IPS DF 4.7 (cell line): ENCODE measurements around the gene SPAG16.

Source experiments
- DNase-seq: peaks from one replicate; pipeline ENCODE4 v3.0.0-alpha.2; 2013; ENCODE audit warnings: low spot score; ENCODE audit errors: extremely low read depth

SPAG16 gene

DNA sequence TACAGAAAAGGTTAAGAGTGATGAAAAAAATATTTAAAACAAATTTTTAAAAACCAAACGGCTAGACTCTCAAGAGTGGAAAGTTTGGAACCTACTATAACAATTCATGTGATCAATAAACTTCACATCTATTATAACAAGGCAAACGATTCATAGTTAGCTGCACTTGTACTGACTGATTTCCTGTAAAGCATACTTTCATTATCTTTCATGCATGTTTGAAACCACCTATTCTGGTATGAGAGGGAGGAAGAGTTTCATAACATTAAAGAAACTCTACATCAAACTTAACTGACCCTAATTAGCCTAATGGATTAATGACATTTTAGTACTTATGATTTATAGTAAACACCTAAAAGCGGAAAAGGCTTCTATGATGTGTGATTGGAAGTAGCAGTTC, 1082.9 kb downstream of the SPAG16 start:
- no peak for DNase-seq

GRCh38 chr2:214376618-214377285, 1092.5 kb downstream of the SPAG16 start:
- no peak for DNase-seq

- DNase-seq, result no peak
Measured at GRCh38 chr2:214377286-214377624, 1093.0 kb downstream of the SPAG16 start.

DNA sequence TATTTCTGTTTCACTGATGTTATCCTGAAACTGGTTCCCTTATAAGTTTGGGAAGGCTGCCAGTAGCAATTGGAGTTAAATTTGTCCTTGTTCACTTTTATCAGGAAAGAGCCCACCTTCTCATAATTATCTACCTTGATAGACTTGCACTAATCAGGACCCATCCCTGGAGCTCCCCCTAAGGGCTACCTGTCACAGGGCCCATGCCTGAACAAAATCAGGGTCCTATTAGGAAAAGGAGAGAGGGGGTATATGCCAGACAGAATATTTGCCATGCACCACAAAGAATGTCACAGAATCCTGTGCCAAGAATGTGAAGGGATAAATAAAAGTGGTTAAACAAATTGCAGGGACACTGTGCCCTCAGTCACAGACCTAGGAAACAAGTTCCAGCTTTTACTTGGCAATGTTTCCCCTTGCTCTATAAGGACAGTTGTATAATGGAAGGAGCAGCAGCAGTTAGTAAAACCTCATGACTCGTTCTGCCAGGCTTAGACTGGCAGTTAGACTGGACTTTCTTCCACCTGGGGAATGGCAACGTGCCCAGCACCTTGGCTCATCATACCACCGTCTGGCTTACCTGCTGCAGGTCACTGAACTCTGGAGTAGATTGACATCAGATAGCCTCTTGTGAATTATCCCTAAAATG, 1094.3 kb downstream of the SPAG16 start:
- no peak for DNase-seq

DNA sequence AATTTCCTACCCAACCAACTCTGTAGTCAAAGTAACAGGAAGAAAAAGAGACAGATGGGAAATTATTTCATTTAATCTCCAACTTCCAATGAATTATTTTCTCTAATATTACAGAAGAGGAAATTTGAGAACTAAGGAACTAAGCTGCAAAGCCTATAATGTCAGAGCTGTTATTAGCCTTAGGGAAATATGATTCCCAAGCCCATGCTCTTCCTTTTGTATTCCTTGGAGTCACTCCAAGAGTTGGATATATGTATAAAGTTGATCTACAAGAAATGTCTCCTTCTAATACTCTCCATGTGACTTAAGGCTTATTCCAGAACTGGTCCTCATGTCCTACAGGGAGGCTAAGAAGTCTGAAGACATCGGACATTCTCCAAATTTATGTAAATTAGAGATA, 1095.0 kb downstream of the SPAG16 start:
- no peak for DNase-seq

DNA sequence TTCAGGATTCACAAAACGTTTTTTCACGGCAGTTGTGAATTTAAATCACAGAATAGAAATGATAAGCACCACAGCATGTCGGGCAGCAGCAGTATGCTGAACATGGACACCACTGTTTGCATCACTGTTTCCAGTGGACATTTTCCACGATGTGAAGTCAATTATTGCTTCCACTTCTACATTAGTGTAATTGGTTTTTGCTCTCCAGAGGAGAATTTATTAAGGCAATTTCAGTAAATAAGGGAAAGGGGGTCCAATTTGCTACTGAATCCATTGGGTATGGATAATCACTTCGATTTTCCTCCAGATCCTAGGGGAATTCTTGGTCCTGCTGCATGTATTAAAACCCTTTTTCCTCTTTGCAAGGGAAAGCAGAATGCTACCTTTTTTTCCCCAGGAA, 1096.4 kb downstream of the SPAG16 start:
- no peak for DNase-seq

DNA sequence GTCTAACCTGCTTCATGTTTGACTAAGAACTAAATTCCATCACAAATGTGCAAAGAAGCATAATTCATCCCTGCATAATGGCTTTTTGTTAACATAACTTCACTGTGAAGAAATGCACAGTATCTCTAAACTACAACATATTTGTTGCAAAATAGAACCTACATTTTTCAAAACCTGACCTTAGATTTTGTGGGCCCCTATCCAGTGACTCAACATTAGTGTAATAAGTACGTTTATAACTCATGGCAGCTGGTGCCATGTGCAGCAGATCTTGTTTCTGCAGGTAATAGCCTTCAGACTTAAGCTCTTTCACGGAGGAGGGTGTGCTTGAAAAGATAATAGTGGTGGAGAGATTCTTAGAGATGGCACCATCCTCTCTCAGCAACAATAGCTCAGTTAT, 1098.0 kb downstream of the SPAG16 start:
- DNase-seq, result no peak

- DNase-seq, result no peak
Measured at GRCh38 chr2:214386720-214387119, 1102.5 kb downstream of the SPAG16 start.

GRCh38 chr2:214389334-214389733, 1105.1 kb downstream of the SPAG16 start:
- DNase-seq, result no peak

DNA sequence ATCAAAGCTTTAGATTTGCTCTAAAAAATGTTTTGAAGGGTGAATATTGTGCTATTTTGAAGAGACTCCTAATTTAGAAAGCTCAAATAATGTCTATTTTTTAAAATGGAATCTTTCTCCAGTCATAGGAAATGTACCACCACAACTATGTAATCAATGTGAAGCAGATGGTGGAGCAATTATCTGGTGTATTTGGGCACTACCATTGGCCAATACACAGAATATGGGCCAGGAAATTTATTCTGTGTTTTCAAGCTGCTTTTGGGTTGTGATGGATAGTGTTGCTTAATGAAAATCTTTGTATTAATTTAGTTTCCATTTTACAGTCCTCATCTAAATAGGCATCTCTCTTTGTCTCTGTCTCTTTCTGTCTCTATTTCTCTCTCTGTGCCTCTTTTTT, 1109.5 kb downstream of the SPAG16 start:
- no peak for DNase-seq

DNA sequence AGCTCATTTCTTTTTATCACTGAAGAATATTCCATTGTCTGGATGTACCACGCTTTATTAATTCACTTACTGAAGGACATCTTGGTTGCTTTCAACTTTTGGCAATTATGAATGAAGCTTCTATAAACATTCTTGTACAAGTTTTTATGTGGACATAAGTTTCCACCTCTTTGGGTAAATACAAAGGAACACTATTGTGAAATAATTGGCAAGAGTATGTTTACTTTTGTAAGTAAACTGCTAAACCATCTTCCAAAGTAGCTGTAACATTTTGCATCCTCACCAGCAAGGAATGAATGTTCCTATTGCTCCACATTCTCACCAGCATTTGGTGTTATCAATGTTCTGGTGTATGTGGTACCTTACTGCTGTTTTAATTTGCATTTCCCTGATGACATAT, 1110.8 kb downstream of the SPAG16 start:
- no peak for DNase-seq

- DNase-seq, result no peak
Measured at GRCh38 chr2:214401580-214401979, 1117.3 kb downstream of the SPAG16 start.

DNA sequence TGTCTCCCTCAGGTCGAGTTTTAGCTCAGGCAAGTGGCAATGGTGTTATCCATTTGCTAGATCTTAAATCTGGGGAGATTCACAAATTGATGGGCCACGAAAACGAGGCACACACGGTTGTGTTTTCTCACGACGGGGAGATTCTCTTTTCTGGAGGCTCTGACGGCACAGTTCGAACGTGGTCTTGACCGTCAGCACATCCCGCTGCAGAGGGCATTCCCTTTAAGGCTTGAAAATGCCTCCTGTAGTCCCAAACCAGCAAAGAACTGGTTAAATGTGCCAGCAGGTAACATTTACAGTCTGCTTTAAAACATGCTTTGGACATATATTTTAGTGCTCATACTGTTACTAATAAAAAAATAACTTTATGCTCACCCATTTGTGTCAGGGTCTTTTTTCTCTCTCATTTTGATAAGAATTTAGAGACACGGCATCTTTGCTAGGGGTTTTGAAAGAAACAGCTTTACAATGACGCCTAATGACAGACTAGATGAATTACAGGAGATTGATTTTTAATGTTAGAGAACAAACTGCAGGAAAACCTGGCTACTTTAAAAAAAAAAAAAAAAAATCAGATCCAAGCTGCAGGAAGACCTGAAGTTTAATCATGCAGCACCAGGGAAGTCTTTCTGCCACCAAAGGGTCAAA, 1126.0 kb downstream of the SPAG16 start:
- no peak for DNase-seq

GRCh38 chr2:214410918-214411554, 1126.8 kb downstream of the SPAG16 start, which contains the start of gene VWC2L:
VWC2L (plus strand) TSS chr2:214411054; CDS start chr2:214414194, 3,140 bp downstream.
- DNase-seq, result peak; percentile 69

DNA sequence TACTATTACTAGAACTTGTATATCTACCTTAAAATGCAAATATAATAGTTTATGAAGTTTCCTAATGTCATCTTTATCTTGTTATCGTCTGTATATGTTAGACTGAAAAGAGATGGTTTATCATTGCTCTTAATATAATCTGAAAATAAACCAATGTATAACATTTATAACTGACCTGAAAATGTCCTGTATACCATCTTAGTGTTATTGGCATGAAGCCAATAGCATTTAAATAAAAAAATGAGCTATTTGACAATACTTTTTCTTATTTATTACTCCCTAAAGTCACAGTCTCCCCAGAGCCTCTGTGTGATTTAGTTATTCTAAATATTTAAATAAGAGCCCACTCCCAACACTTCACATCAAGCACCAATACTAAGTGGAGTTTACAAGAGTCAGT, 1128.4 kb downstream of the SPAG16 start:
- DNase-seq, result no peak

DNA sequence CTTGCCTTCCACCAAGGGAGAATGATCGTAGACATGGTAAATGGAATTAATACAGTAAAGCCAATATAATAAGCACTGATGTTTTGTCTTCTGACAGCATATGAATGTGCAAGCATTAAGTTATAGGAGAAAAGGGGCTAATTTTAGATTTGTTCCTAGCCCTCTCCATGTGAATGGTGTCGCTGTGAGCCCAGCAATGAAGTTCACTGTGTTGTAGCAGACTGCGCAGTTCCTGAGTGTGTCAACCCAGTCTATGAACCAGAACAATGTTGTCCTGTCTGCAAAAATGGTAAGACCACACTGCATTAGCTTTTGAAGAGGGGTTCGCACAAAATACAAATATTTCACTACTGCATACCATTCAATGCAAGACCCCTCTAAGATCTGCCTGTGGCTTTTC, 1152.2 kb downstream of the SPAG16 start:
- no peak for DNase-seq

DNA sequence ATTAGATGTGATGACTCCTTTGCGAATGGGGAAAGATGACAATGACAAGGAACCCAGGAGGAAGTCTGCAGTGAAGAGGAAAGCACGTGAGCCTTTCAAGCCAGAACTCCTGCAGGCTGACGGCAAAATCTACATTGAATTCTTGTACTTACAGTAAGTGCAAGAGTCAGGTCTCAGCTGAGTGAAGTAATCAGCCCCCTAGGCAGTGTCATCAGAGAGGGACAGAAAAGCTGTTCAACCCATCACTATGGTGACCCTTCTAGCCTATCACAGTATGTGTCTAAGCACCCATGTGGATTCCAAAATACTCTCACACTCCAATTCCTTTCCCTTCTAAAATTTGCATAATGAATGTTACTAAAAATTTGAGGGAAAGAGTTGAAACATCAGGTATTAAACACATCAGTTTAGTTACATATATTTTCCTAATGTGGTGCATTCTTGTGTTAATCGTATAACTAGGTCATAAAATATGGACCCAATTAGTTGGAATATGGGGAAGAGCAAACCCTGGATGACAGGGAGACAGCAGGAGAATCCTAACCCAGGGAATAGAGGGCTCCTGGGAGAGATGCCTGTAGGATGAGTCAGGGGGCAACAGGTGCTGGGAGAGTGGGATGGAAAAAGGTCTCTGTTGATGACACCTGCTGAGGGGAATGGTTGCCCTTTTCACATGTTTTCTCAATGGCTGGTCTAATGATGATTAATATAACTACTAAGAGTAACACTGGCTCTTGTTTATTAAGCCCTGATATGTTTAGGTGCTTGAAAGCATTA, 1166.0 kb downstream of the SPAG16 start:
- no peak for DNase-seq

DNA sequence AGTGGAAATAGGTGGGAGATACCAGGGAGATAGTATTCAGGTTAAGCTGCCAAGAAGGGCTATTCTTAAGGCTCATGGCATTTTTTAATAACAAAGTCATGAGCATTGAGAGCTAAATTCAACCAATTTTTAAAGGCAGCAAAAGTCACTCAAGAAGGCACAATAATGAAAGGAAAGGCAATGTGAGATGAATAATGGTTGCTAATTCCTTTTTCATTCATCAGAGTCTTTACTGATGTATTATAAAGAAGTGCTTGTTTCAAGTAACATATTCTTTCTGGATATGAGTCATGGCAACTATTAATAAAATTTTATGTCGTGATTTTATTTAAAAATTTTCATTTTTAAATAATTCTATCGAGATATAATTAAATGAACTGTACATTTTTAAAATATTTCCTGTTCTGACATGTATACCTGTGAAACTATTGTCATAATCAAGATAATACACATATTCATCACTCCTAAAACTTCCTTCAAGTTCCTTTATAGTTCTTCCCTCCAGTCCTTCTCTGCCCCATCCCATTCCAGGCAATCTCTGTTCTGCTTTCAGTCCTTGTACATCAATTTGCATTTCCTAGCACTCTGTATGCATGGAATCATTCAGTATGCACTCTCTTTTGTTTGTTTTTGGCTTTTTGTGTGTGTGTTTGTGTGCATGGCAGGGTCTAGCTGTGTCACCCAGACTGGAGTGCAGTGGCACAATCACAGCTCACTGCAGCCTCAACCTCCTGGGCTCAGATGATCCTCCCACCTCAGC, 1167.4 kb downstream of the SPAG16 start:
- no peak for DNase-seq
